ENCODE measurements around the gene LOXHD1.

The LOXHD1 gene

DNA sequence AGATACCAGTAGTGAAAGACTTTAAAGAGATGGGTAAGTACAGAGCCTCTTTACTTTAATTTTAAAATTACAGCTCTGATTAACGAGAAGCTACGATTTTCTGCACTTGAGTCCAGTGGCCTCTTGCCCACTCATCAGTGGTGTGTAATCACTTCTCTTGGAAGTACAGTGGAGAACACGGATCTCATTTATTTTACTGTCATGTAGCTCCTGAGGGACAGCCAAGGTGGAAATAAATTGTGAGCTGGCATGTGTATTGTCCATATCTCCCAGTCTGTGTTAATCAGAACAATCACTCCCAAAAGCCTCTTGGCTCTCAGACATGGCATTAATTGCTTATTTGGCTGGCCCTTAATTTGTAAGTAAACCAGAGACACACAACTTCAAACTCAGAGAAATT is 69.4 kb downstream of the LOXHD1 start:
- H3K4me3 ChIP-seq (ENCODE audit: low read depth, low read length, poor library complexity, severe bottlenecking): no peak overlapping the region
- no peaks in the 10 kb centered on the region for H3K4me1 ChIP-seq (ENCODE audit: insufficient read depth, low read length, severe bottlenecking)
- no peaks in the 10 kb centered on the region for H3K27me3 ChIP-seq (ENCODE audit: insufficient read depth, low read length)
- no peak for TF ChIP-seq EZH2 (IDR thresholded peaks at IDR 0.05; ENCODE audit: borderline replicate concordance, low read length)
- TF ChIP-seq, protein P1, sequence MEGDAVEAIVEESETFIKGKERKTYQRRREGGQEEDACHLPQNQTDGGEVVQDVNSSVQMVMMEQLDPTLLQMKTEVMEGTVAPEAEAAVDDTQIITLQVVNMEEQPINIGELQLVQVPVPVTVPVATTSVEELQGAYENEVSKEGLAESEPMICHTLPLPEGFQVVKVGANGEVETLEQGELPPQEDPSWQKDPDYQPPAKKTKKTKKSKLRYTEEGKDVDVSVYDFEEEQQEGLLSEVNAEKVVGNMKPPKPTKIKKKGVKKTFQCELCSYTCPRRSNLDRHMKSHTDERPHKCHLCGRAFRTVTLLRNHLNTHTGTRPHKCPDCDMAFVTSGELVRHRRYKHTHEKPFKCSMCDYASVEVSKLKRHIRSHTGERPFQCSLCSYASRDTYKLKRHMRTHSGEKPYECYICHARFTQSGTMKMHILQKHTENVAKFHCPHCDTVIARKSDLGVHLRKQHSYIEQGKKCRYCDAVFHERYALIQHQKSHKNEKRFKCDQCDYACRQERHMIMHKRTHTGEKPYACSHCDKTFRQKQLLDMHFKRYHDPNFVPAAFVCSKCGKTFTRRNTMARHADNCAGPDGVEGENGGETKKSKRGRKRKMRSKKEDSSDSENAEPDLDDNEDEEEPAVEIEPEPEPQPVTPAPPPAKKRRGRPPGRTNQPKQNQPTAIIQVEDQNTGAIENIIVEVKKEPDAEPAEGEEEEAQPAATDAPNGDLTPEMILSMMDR (IDR thresholded peaks at IDR 0.05; ENCODE audit: low read length): no peak
- no peak overlapping the region for H3K27ac ChIP-seq (ENCODE audit: low read depth, low read length, poor library complexity, severe bottlenecking)
- no peaks in the 10 kb centered on the region for H3K36me3 ChIP-seq (ENCODE audit: insufficient read depth, low read length)
- no peaks in the 10 kb centered on the region for H3K9me3 ChIP-seq (ENCODE audit: low read length)
- H3K4me2 ChIP-seq (ENCODE audit: low read length): no peak overlapping the region
- H3K9ac ChIP-seq (ENCODE audit: low read length): no peak overlapping the region
- no peaks in the 10 kb centered on the region for H3F3A ChIP-seq (ENCODE audit: insufficient read depth, low read length)
- H4K20me1 ChIP-seq (ENCODE audit: insufficient read depth, low read length): no peaks in the 10 kb centered on the region
- H3K9me2 ChIP-seq (ENCODE audit: low read depth, low read length): no peaks in the 10 kb centered on the region
- H2AFZ ChIP-seq (ENCODE audit: low read length): no peak overlapping the region
- no peaks in the 10 kb centered on the region for H3K79me2 ChIP-seq (ENCODE audit: insufficient read depth, low read length)

DNA sequence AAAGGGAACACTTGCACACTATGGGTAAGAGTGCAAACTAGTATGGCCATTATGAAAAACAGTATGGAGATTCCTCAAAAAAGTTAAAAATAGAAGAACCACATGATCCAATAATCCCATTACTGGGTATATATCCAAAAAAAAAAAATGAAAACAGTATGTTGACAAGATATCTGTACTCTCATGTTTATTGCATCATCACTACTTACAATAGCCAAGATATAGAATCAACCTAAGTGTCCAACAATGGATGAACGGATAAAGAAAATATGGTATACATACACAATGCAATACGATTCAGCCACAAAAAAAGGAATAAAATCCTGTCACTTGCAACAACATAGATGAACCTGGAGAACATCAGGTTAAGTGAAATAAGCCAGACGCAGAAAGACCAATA is 73.3 kb downstream of the LOXHD1 start:
- H3K9me2 ChIP-seq (ENCODE audit: low read depth, low read length): no peaks in the 10 kb centered on the region
- no peak for TF ChIP-seq EZH2 (IDR thresholded peaks at IDR 0.05; ENCODE audit: borderline replicate concordance, low read length)
- TF ChIP-seq, protein P1 (IDR thresholded peaks at IDR 0.05; ENCODE audit: low read length): no peak
- H3K79me2 ChIP-seq (ENCODE audit: insufficient read depth, low read length): no peaks in the 10 kb centered on the region
- H2AFZ ChIP-seq (ENCODE audit: low read length): no peak overlapping the region
- H3K27ac ChIP-seq (ENCODE audit: low read depth, low read length, poor library complexity, severe bottlenecking): no peak overlapping the region
- no peaks in the 10 kb centered on the region for H3K27me3 ChIP-seq (ENCODE audit: insufficient read depth, low read length)
- H3F3A ChIP-seq (ENCODE audit: insufficient read depth, low read length): no peaks in the 10 kb centered on the region
- no peaks in the 10 kb centered on the region for H3K36me3 ChIP-seq (ENCODE audit: insufficient read depth, low read length)
- H3K4me1 ChIP-seq (ENCODE audit: insufficient read depth, low read length, severe bottlenecking): no peaks in the 10 kb centered on the region
- no peaks in the 10 kb centered on the region for H4K20me1 ChIP-seq (ENCODE audit: insufficient read depth, low read length)
- no peak overlapping the region for H3K9ac ChIP-seq (ENCODE audit: low read length)
- H3K9me3 ChIP-seq (ENCODE audit: low read length): peaks cover 8% of the 10 kb centered on the region
- H3K4me2 ChIP-seq (ENCODE audit: low read length): no peak overlapping the region
- H3K4me3 ChIP-seq (ENCODE audit: low read depth, low read length, poor library complexity, severe bottlenecking): no peak overlapping the region

- peaks cover 8% of the 10 kb centered on the region for H3K9me3 ChIP-seq (ENCODE audit: low read length)
- H3K79me2 ChIP-seq (ENCODE audit: insufficient read depth, low read length): no peaks in the 10 kb centered on the region
- no peaks in the 10 kb centered on the region for H3K9me2 ChIP-seq (ENCODE audit: low read depth, low read length)
- H3K27ac ChIP-seq (ENCODE audit: low read depth, low read length, poor library complexity, severe bottlenecking): no peak overlapping the region
- H3F3A ChIP-seq (ENCODE audit: insufficient read depth, low read length): no peaks in the 10 kb centered on the region
- H3K27me3 ChIP-seq (ENCODE audit: insufficient read depth, low read length): peaks cover 4% of the 10 kb centered on the region; the same call in 1 of the 2 replicates
- no peaks in the 10 kb centered on the region for H4K20me1 ChIP-seq (ENCODE audit: insufficient read depth, low read length)
- H3K9ac ChIP-seq (ENCODE audit: low read length): no peak overlapping the region
- TF ChIP-seq EZH2 (IDR thresholded peaks at IDR 0.05; ENCODE audit: borderline replicate concordance, low read length): no peak
- TF ChIP-seq, protein P1 (IDR thresholded peaks at IDR 0.05; ENCODE audit: low read length): no peak
- no peak overlapping the region for H2AFZ ChIP-seq (ENCODE audit: low read length)
- H3K4me1 ChIP-seq (ENCODE audit: insufficient read depth, low read length, severe bottlenecking): no peaks in the 10 kb centered on the region
- H3K4me2 ChIP-seq (ENCODE audit: low read length): no peak overlapping the region
- no peak overlapping the region for H3K4me3 ChIP-seq (ENCODE audit: low read depth, low read length, poor library complexity, severe bottlenecking)
- H3K36me3 ChIP-seq (ENCODE audit: insufficient read depth, low read length): no peaks in the 10 kb centered on the region
These were observed 75.4 kb downstream of the LOXHD1 start for GRCh38 chr18:46581648-46582047.
